OCI-LY1 (cell line): ENCODE data around the gene OR1I1.

Source experiments
- EZH2 ChIP-seq: fragments of 200-600 bp; sonication (generic), shearing (Covaris generic); IDR thresholded peaks from 2 replicates; pipeline ENCODE4 v1.8.0; 2017; ENCODE audit warnings: borderline replicate concordance, mixed run types, mild to moderate bottlenecking, antibody characterized with exemption, low read length, moderate library complexity, mixed read lengths
- TF ChIP-seq, protein P1 (sequence below): fragments of 200-600 bp; sonication (generic), shearing (Covaris generic); IDR thresholded peaks from 2 replicates; pipeline ENCODE4 v1.5.1; 2017; ENCODE audit warnings: mild to moderate bottlenecking, antibody characterized with exemption, low read length, moderate library complexity, mixed read lengths

DNA sequence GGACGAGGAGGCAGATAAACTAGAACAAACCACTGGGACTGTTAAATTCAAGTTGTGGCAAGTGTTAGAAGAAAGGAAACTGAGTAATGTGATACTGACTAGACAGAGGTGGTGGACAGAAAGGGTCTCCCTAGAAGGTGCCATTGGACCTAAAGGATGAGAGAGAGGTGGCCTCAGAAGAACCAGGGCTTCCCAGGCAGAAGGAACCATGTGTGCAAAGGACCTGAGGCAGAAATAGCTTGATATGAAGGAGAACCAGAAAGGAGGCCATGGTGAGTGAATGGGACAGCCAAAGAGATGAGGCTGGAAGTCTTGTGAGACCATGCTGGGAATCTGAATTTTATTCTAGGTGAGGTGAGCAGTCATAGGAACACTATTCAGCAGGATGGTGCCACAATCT is 22.4 kb downstream of the OR1I1 start:
- TF ChIP-seq, protein P1, sequence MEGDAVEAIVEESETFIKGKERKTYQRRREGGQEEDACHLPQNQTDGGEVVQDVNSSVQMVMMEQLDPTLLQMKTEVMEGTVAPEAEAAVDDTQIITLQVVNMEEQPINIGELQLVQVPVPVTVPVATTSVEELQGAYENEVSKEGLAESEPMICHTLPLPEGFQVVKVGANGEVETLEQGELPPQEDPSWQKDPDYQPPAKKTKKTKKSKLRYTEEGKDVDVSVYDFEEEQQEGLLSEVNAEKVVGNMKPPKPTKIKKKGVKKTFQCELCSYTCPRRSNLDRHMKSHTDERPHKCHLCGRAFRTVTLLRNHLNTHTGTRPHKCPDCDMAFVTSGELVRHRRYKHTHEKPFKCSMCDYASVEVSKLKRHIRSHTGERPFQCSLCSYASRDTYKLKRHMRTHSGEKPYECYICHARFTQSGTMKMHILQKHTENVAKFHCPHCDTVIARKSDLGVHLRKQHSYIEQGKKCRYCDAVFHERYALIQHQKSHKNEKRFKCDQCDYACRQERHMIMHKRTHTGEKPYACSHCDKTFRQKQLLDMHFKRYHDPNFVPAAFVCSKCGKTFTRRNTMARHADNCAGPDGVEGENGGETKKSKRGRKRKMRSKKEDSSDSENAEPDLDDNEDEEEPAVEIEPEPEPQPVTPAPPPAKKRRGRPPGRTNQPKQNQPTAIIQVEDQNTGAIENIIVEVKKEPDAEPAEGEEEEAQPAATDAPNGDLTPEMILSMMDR: no peak
- no peak for TF ChIP-seq EZH2
